ENCODE measurements around the gene JMJD4. TPM values are rescaled to one million over a fixed set of nuclear protein-coding genes. Genes with fewer than 3 reads are reported as not detected.

JMJD4 gene
- total RNA-seq, 1 donor from 2014 or later, result 7.0 TPM

- H3K9me3 ChIP-seq (replicated peaks), result no peaks in the 10 kb centered on the region
- peak; percentile 8 for DNase-seq
These were observed 7.9 kb upstream of the JMJD4 start for GRCh38 chr1:227742738-227743715.

GRCh38 chr1:227741166-227741870 is 6.2 kb upstream of the JMJD4 start:
- H3K27me3 ChIP-seq (ENCODE audit: low read depth), result no peaks in the 10 kb centered on the region
- DNase-seq, result no peak
- TF ChIP-seq, protein P1, sequence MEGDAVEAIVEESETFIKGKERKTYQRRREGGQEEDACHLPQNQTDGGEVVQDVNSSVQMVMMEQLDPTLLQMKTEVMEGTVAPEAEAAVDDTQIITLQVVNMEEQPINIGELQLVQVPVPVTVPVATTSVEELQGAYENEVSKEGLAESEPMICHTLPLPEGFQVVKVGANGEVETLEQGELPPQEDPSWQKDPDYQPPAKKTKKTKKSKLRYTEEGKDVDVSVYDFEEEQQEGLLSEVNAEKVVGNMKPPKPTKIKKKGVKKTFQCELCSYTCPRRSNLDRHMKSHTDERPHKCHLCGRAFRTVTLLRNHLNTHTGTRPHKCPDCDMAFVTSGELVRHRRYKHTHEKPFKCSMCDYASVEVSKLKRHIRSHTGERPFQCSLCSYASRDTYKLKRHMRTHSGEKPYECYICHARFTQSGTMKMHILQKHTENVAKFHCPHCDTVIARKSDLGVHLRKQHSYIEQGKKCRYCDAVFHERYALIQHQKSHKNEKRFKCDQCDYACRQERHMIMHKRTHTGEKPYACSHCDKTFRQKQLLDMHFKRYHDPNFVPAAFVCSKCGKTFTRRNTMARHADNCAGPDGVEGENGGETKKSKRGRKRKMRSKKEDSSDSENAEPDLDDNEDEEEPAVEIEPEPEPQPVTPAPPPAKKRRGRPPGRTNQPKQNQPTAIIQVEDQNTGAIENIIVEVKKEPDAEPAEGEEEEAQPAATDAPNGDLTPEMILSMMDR (IDR thresholded peaks at IDR 0.05; ENCODE audit: borderline replicate concordance), result no peak
- no peak overlapping the region for H3K27ac ChIP-seq (replicated peaks)
- H3K4me1 ChIP-seq, result peaks cover 30% of the 10 kb centered on the region
- intact Hi-C loops (cut with micrococcal nuclease), result no loop called here
- no peaks in the 10 kb centered on the region for H3K9me3 ChIP-seq (replicated peaks)
- no peak overlapping the region for H3K4me3 ChIP-seq
- H3K36me3 ChIP-seq, result peaks cover 4% of the 10 kb centered on the region

More at GRCh38 chr1:227742738-227743715, 7.9 kb upstream of the JMJD4 start:
- TF ChIP-seq, protein P1 (IDR thresholded peaks at IDR 0.05; ENCODE audit: borderline replicate concordance), result no peak
- H3K4me1 ChIP-seq, result peaks cover 31% of the 10 kb centered on the region
- intact Hi-C loops (cut with micrococcal nuclease), result no loop called here
- peaks cover 9% of the 10 kb centered on the region for H3K36me3 ChIP-seq
- no peaks in the 10 kb centered on the region for H3K27me3 ChIP-seq (ENCODE audit: low read depth)
- H3K27ac ChIP-seq (replicated peaks), result no peak overlapping the region
- no peak overlapping the region for H3K4me3 ChIP-seq

DNA sequence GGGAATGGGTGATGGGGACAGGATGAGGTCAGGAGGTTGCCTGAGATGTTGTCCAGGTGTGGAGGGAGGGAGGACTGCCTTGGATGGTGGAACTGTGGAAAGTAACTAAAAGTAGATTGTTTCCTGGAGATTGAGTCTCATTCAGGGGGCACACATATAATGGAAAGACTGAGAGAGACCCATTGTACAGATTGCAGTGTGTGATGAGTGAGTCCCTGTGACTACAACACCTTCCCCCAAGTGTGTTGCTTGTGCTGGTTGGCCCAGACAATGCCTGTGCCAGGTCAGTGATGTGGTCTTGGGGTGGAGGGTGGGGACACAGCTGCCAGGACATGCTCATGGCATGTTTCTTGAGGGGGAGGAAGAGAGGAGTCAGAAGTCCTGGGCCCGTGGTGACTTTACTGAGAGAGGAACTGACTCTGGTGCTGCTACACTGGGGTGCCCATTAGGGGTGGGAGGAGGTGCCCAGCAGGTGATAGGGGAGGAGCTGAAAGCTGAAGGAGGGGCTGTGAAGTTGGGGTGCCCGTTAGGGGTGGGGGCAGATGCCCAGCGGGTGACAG is 5.4 kb upstream of the JMJD4 start:
- no peak overlapping the region for H3K27ac ChIP-seq (replicated peaks)
- H3K4me3 ChIP-seq, result no peak overlapping the region
- peaks cover 4% of the 10 kb centered on the region for H3K36me3 ChIP-seq
- TF ChIP-seq, protein P1 (IDR thresholded peaks at IDR 0.05; ENCODE audit: borderline replicate concordance), result no peak
- intact Hi-C loops (cut with micrococcal nuclease), result no loop called here
- no peaks in the 10 kb centered on the region for H3K27me3 ChIP-seq (ENCODE audit: low read depth)
- H3K4me1 ChIP-seq, result peaks cover 30% of the 10 kb centered on the region
- H3K9me3 ChIP-seq (replicated peaks), result no peaks in the 10 kb centered on the region
- no peak for DNase-seq

DNA sequence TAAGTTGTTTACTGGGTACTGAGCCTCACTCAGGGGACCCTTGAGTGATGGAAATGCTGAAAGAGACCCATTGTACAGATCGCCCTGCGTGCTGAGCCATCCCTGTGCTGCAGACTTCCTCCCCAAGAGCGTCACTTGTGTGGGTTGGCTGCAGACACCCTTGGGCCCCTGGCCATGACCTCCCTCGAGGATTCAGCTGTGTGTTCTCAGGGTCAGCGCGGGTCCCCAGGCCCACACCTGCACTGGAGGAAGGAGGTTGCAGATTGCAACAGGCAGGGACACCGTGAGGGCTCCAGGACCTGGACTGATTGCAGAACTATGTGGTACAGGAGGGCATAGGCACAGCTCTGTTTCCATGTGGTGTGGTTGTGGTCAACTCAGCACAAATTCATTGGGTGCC is 4.5 kb upstream of the JMJD4 start:
- no peaks in the 10 kb centered on the region for H3K27me3 ChIP-seq (ENCODE audit: low read depth)
- intact Hi-C loops (cut with micrococcal nuclease), result no loop called here
- TF ChIP-seq, protein P1 (IDR thresholded peaks at IDR 0.05; ENCODE audit: borderline replicate concordance), result no peak
- no peak for DNase-seq
- no peaks in the 10 kb centered on the region for H3K9me3 ChIP-seq (replicated peaks)
- H3K4me3 ChIP-seq, result no peak overlapping the region
- H3K4me1 ChIP-seq, result peaks cover 36% of the 10 kb centered on the region
- H3K27ac ChIP-seq (replicated peaks), result no peak overlapping the region
- H3K36me3 ChIP-seq, result peaks cover 4% of the 10 kb centered on the region

DNA sequence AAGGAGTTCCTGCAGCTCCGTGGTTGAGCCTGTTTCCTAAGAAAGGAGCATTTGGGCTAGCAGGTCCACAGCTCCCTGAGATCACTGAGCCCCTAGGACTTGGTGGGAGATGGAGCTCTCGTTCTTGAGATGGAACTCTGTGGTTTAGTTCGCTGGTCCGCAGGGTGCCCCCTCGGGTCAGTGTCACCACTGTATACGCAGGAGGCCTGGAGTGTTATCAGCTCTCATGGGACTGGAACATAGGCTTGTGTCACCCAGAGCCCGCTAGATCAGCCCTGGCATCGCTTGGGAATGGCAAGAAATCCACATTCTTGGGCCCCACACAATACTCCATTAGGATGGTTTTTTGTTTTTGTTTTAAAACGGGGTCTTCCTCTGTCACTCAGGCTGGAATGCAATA is 3.7 kb upstream of the JMJD4 start:
- Histone ChIP-seq H3K4me3 (no peak overlapping the region), H3K9me3 (replicated peaks) (no peaks in the 10 kb centered on the region), H3K36me3 (peaks cover 4% of the 10 kb centered on the region), H3K27ac (replicated peaks) (no peak overlapping the region), H3K27me3 (ENCODE audit: low read depth) (no peaks in the 10 kb centered on the region), H3K4me1 (peaks cover 44% of the 10 kb centered on the region)
- intact Hi-C loops (cut with micrococcal nuclease), result no loop called here
- DNase-seq, result no peak
- TF ChIP-seq, protein P1 (IDR thresholded peaks at IDR 0.05; ENCODE audit: borderline replicate concordance), result no peak

All from left ventricle myocardium inferior (tissue), 1 donor.